NCI-H146 treated with DMSO at 0.1 percent for 48 hours (cell line): ENCODE measurements around the gene FOXQ1.
"Not testable (repeated sequence)": the region's sequence is repeated elsewhere in the genome, so short reads cannot be mapped to it uniquely, and the experiment has no call there.

Experiments used
- DNase-seq: peaks from one replicate; lab custom pipeline; 2025; ENCODE audit not compliant: unreplicated experiment; lab: John Stamatoyannopoulos, UW

FOXQ1 gene

DNA sequence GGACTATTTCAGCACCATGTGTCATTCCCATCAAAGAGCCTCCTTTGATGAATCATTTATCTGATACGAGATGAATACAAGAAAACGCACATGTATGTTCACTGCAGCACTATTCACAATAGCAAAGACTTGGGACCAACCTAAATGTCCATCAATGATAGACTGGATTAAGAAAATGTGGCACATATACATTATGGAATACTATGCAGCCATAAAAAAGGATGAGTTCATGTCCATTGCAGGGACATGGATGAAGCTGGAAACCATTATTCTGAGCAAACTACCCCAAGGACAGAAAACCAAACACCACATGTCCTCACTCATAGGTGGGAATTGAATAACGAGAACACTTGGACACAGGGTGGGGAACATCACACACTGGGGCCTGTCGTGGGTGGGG lies 49.8 kb downstream of the FOXQ1 start:
- DNase-seq, result not testable (repeated sequence)

DNA sequence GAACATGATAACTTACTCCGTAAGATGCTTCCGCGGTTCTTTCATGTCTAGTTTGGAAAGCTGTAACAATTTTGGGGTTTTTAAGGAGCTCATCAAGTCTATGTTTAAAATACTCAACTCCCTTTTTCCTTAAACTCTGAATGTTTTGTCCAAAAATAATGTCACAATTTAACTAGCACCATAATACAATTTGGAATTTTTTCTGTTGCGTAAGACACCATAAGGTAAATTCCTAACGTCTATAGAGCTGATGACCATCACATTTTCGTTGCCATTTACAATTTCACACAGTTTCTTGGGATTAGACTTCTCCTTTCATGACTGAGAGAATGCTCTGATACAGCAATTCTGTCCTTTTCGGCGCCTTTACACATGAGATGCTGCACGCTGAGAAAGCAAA lies 50.7 kb downstream of the FOXQ1 start:
- DNase-seq, result no peak

DNA sequence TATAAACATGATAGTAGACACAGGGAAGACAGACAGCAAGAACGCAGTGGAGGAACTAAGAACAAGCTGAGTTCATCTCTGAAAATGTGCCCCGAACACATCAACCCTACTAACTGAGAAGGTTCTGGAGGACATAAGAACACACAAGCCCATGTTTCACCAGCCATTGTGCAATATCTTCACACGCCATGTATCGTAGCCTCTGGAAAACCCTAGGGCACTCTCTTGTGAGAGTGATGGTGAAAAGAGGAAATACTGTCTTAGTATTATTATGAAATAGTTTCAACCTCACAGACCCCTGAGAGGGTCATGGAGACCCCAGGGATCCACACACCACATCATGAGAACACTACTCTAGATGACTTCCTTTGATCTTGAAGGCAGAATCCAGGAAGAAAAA lies 51.4 kb downstream of the FOXQ1 start:
- DNase-seq, result no peak

DNA sequence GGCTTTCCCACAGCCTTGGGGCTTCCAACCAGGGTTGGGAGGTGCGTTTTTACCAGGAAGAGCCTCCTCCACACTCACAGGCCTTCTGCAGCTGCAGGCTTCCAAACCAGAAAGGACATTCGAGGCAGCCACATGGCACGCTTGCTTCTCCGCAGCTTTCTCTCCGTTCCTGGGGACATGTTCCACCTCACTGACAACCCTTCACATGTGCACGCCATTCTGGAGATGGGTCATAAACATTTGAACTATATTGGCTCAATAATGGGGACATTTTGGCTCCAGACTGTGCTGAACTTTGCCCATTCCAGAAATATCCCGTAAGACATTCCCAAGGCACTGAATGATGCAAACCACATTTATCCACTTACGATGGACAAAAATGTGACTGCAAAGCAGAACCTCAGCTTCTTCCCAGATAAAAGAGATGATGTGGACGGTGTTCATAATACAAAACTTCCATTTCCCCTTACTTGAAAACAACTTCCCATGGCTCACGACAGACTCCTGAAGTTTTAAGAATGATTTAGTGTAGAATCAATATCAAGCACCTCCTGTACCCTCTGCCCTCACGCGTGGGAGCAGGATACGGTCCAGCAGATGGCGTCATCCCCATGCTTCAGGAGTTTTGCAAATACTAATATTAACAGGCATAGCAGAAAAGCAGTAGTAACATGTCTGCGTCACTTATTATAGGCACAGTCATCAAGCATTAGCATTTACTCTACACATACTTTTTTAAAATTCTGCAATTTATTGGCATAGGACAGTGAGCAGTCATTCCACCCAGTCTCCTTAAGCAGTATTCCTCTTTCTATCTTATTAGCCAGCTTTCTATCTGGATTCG lies 52.1 kb downstream of the FOXQ1 start:
- no peak for DNase-seq
